SK-N-SH (cell line): ENCODE data around the gene TPP1. TPM values are rescaled to one million over a fixed set of nuclear protein-coding genes. Genes with fewer than 3 reads are reported as not detected.

Source experiments
- CTCF ChIA-PET: fragments of 300-600, 350-600 bp; formaldehyde crosslinking; extraction: SDS; loops from one replicate; lab custom pipeline; 2021; lab: Yijun Ruan, JAX
- POLR2A ChIA-PET: fragments of 350-600 bp; sonication (Branson Sonifier 250); formaldehyde crosslinking; extraction: SDS; loops from one replicate; lab custom pipeline; 2020; ENCODE audit warnings: antibody characterized with exemption, inconsistent platforms; lab: Yijun Ruan, JAX
- DNase-seq: peaks from one replicate; pipeline ENCODE4 v3.0.0; 2012
- H2AFZ ChIP-seq: fragments of 200-600 bp; sonication (generic); 2 replicates; pipeline ENCODE4 v1.8.1; 2016; ENCODE audit warnings: antibody characterized with exemption, mild to moderate bottlenecking, low read depth
- H3F3A ChIP-seq: fragments of 200-600 bp; sonication (generic); replicated peaks from 2 replicates; pipeline ENCODE3; 2016; ENCODE audit warnings: antibody characterized with exemption, mild to moderate bottlenecking; ENCODE audit not compliant: insufficient read depth
- H3K27ac ChIP-seq, 2 experiments: fragments of 200-500 bp in 1 of 2; fragments of 200-600 bp in 1 of 2; sonication (Bioruptor generic) in 1 of 2; sonication (generic), shearing (Covaris generic) in 1 of 2; 2 replicates each; pipeline versions ENCODE4 v1.5.1 to v1.6.1; 2014 to 2016; ENCODE audit warnings: low read depth in 2 of 2, inconsistent platforms in 1 of 2, low read length in 1 of 2, mild to moderate bottlenecking in 1 of 2, mixed read lengths in 1 of 2
- H3K27me3 ChIP-seq: fragments of 200-600 bp; sonication (generic), shearing (Covaris generic); 2 replicates; pipeline ENCODE4 v1.6.1; 2016; ENCODE audit warnings: mixed run types; ENCODE audit not compliant: insufficient read depth
- H3K36me3 ChIP-seq, 2 experiments: fragments of 200-500 bp in 1 of 2; fragments of 200-600 bp in 1 of 2; sonication (Bioruptor generic) in 1 of 2; sonication (generic) in 1 of 2; replicated peaks in 1 of 2; 2 replicates each; pipeline versions ENCODE3 to v1.5.1; 2014 to 2016; ENCODE audit warnings: low read length in 1 of 2, mild to moderate bottlenecking in 1 of 2; ENCODE audit not compliant: insufficient read depth in 2 of 2, control insufficient read depth in 1 of 2
- H3K4me1 ChIP-seq, 2 experiments: fragments of 200-500 bp in 1 of 2; fragments of 200-600 bp in 1 of 2; sonication (Bioruptor generic) in 1 of 2; sonication (generic), shearing (Covaris generic) in 1 of 2; 2 replicates each; pipeline versions ENCODE4 v1.5.1 to v1.6.1; 2014 to 2016; ENCODE audit warnings: low read depth in 1 of 2, low read length in 1 of 2, mixed run types in 1 of 2; ENCODE audit not compliant: insufficient read depth in 2 of 2, control insufficient read depth in 1 of 2
- H3K4me2 ChIP-seq: fragments of 200-600 bp; sonication (generic), shearing (Covaris generic); 2 replicates; pipeline ENCODE4 v1.6.1; 2017; ENCODE audit warnings: mixed run types
- H3K4me3 ChIP-seq, 2 experiments: fragments of 200-500 bp in 1 of 2; fragments of 200-600 bp in 1 of 2; sonication (Bioruptor generic) in 1 of 2; sonication (generic), shearing (Covaris generic) in 1 of 2; 2 replicates each; pipeline versions ENCODE4 v1.5.1 to v1.8.1; 2014 to 2016; ENCODE audit warnings: low read depth in 2 of 2, inconsistent platforms in 1 of 2, low read length in 1 of 2, mild to moderate bottlenecking in 1 of 2, mixed read lengths in 1 of 2, moderate library complexity in 1 of 2
- H3K79me2 ChIP-seq: fragments of 200-600 bp; sonication (generic); 2 replicates; pipeline ENCODE4 v1.8.1; 2017; ENCODE audit warnings: mild to moderate bottlenecking; ENCODE audit not compliant: insufficient read depth
- H3K9ac ChIP-seq: fragments of 200-600 bp; sonication (generic); 2 replicates; pipeline ENCODE4 v1.6.1; 2017; ENCODE audit warnings: mixed run types
- H3K9me2 ChIP-seq: fragments of 200-600 bp; sonication (generic); 2 replicates; pipeline ENCODE4 v1.6.1; 2017; ENCODE audit warnings: mixed run types
- H3K9me3 ChIP-seq: fragments of 200-600 bp; sonication (generic); 2 replicates; pipeline ENCODE4 v1.6.1; 2017; ENCODE audit warnings: mixed run types, mild to moderate bottlenecking, moderate library complexity
- H4K20me1 ChIP-seq: fragments of 200-600 bp; sonication (generic); 2 replicates; pipeline ENCODE4 v1.6.1; 2017; ENCODE audit warnings: mild to moderate bottlenecking, mixed run types; ENCODE audit not compliant: insufficient read depth
- EZH2phosphoT487 ChIP-seq: fragments of 200-600 bp; sonication (generic); IDR thresholded peaks from 2 replicates; pipeline ENCODE4 v1.6.1; 2017; ENCODE audit warnings: low read depth, mixed run types, mild to moderate bottlenecking, antibody characterized with exemption, moderate library complexity, borderline replicate concordance
- GABPA ChIP-seq: IDR thresholded peaks from 2 replicates; pipeline ENCODE4 v1.4.0; 2012; ENCODE audit warnings: low read depth, mild to moderate bottlenecking
- IRF3 ChIP-seq: fragments of 150-350 bp; IDR thresholded peaks from 2 replicates; pipeline ENCODE4 v1.6.1; 2016; ENCODE audit warnings: mild to moderate bottlenecking, low read depth, low read length
- MEF2A ChIP-seq: IDR thresholded peaks from 2 replicates; pipeline ENCODE4 v1.4.0; 2012; ENCODE audit warnings: low read depth, borderline replicate concordance
- MXI1 ChIP-seq: IDR thresholded peaks from 2 replicates; pipeline ENCODE4 v1.6.1; 2012; ENCODE audit warnings: mild to moderate bottlenecking, low read depth, low read length, improper control_type of control experiment
- RAD21 ChIP-seq: IDR thresholded peaks from 2 replicates; pipeline ENCODE4 v1.6.1; 2012; ENCODE audit warnings: mild to moderate bottlenecking, low read length
- RXRA ChIP-seq: IDR thresholded peaks from 2 replicates; pipeline ENCODE4 v1.4.0; 2012; ENCODE audit warnings: low read depth, mild to moderate bottlenecking, borderline replicate concordance
- TEAD4 ChIP-seq: IDR thresholded peaks from 2 replicates; pipeline ENCODE4 v1.4.0; 2012; ENCODE audit warnings: mild to moderate bottlenecking, borderline replicate concordance; ENCODE audit not compliant: insufficient read depth
- ZBTB33 ChIP-seq: IDR thresholded peaks from 2 replicates; pipeline ENCODE4 v1.4.0; 2012; ENCODE audit warnings: low read depth, borderline replicate concordance
- WGBS: methylation state at CpG from one replicate; pipeline ENCODE4 v1.1.6; 2017; ENCODE audit warnings: low lambda C conversion rate; 5-methylcytosine and 5-hydroxymethylcytosine counted together
- polyA plus RNA-seq, 3 experiments: library from polyadenylated mRNA; depleted of rRNA; stranded (reverse); fragments of >200 nt; gene quantifications; 2 replicates each; pipeline ENCODE4 v1.2.3, GENCODE V29; 2012
- TF ChIP-seq, protein P1 (sequence below): IDR thresholded peaks from 2 replicates; pipeline ENCODE4 v1.6.1; 2012; ENCODE audit warnings: mild to moderate bottlenecking, low read depth, low read length, moderate library complexity
- TF ChIP-seq, protein P2 (sequence below): fragments of 150-350 bp; IDR thresholded peaks from 2 replicates; pipeline ENCODE4 v1.6.1; 2017; ENCODE audit warnings: antibody characterized with exemption, low read length, low read depth, borderline replicate concordance
- TF ChIP-seq, protein P3 (sequence below): IDR thresholded peaks from 2 replicates; pipeline ENCODE4; 2012

Gene TPP1
- polyA plus RNA-seq, 1 of the 3 experiments (the other 2 are of a cell fraction): 105 TPM

GRCh38 chr11:6646071-6646470, 26.8 kb upstream of the TPP1 start:
- H3K79me2 ChIP-seq: no peaks in the 10 kb centered on the region
- peak overlapping the region in 1 of 2 experiments; percentile 98; a peak in 2 of 4 replicates for H3K27ac ChIP-seq
- no peak overlapping the region for H3K9ac ChIP-seq
- ChIA-PET POLR2A (interaction anchor here (0.6 to 2.8 kb wide), 8 partner anchors 10 to 227 kb away, joined by 3 to 29 read pairs (median 8); partner anchors contain the start of genes APBB1, DCHS1, MRPL17 and TAF10), CTCF (interaction anchor here (0.6 to 2.2 kb wide), 7 partner anchors 11 to 267 kb away, joined by 3 to 10 read pairs (median 4); partner anchors contain the start of genes DCHS1, MRPL17 and TAF10)
- H4K20me1 ChIP-seq: no peaks in the 10 kb centered on the region
- H2AFZ ChIP-seq: no peak overlapping the region
- no peaks in the 10 kb centered on the region for H3K36me3 ChIP-seq
- H3K4me1 ChIP-seq: peaks cover 6 to 40% of the 10 kb centered on the region in 2 experiments; a peak in 2 of 4 replicates
- no peaks in the 10 kb centered on the region for H3K9me2 ChIP-seq
- H3K4me3 ChIP-seq: peak overlapping the region in 1 of 2 experiments; percentile 12; a peak in 1 of 4 replicates
- H3K4me2 ChIP-seq: peak overlapping the region; percentile 52; the same call in 1 of the 2 replicates
- DNase-seq: no peak
- no peaks in the 10 kb centered on the region for H3K27me3 ChIP-seq
- TF ChIP-seq GABPA: no peak
- TF ChIP-seq MXI1: peak; percentile 95
- TF ChIP-seq, all 33 proteins: peak for 1
- WGBS: 52% methylated on average over 11 of the region's 12 CpGs
- Histone ChIP-seq H3F3A (no peaks in the 10 kb centered on the region), H3K9me3 (no peaks in the 10 kb centered on the region)

GRCh38 chr11:6642957-6643356, 23.7 kb upstream of the TPP1 start:
- H4K20me1 ChIP-seq: no peaks in the 10 kb centered on the region

More at GRCh38 chr11:6642957-6643356, 23.7 kb upstream of the TPP1 start:
- DNase-seq: no peak
- H3K4me1 ChIP-seq: peaks cover 6 to 44% of the 10 kb centered on the region in 2 experiments; a peak in 2 of 4 replicates
- WGBS: 88% methylated on average over 7 of the region's 7 CpGs
- H3K79me2 ChIP-seq: no peaks in the 10 kb centered on the region
- H3K27ac ChIP-seq: no peak overlapping the region
- no peak overlapping the region for H3K4me2 ChIP-seq
- no peaks in the 10 kb centered on the region for H3F3A ChIP-seq
- no peak for TF ChIP-seq ZBTB33
- TF ChIP-seq RXRA: no peak
- TF ChIP-seq, protein P1, sequence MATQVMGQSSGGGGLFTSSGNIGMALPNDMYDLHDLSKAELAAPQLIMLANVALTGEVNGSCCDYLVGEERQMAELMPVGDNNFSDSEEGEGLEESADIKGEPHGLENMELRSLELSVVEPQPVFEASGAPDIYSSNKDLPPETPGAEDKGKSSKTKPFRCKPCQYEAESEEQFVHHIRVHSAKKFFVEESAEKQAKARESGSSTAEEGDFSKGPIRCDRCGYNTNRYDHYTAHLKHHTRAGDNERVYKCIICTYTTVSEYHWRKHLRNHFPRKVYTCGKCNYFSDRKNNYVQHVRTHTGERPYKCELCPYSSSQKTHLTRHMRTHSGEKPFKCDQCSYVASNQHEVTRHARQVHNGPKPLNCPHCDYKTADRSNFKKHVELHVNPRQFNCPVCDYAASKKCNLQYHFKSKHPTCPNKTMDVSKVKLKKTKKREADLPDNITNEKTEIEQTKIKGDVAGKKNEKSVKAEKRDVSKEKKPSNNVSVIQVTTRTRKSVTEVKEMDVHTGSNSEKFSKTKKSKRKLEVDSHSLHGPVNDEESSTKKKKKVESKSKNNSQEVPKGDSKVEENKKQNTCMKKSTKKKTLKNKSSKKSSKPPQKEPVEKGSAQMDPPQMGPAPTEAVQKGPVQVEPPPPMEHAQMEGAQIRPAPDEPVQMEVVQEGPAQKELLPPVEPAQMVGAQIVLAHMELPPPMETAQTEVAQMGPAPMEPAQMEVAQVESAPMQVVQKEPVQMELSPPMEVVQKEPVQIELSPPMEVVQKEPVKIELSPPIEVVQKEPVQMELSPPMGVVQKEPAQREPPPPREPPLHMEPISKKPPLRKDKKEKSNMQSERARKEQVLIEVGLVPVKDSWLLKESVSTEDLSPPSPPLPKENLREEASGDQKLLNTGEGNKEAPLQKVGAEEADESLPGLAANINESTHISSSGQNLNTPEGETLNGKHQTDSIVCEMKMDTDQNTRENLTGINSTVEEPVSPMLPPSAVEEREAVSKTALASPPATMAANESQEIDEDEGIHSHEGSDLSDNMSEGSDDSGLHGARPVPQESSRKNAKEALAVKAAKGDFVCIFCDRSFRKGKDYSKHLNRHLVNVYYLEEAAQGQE: no peak
- no peak for TF ChIP-seq IRF3
- TF ChIP-seq MEF2A: no peak
- TF ChIP-seq, protein P2, sequence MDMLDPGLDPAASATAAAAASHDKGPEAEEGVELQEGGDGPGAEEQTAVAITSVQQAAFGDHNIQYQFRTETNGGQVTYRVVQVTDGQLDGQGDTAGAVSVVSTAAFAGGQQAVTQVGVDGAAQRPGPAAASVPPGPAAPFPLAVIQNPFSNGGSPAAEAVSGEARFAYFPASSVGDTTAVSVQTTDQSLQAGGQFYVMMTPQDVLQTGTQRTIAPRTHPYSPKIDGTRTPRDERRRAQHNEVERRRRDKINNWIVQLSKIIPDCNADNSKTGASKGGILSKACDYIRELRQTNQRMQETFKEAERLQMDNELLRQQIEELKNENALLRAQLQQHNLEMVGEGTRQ: no peak
- TF ChIP-seq, protein P3, sequence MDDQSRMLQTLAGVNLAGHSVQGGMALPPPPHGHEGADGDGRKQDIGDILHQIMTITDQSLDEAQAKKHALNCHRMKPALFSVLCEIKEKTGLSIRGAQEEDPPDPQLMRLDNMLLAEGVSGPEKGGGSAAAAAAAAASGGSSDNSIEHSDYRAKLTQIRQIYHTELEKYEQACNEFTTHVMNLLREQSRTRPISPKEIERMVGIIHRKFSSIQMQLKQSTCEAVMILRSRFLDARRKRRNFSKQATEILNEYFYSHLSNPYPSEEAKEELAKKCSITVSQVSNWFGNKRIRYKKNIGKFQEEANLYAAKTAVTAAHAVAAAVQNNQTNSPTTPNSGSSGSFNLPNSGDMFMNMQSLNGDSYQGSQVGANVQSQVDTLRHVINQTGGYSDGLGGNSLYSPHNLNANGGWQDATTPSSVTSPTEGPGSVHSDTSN: no peak
- TF ChIP-seq TEAD4: no peak
- no peak for TF ChIP-seq RAD21
- TF ChIP-seq EZH2phosphoT487: no peak
- TF ChIP-seq, all 33 proteins: peak for 0
- Histone ChIP-seq H3K36me3 (no peaks in the 10 kb centered on the region), H2AFZ (no peak overlapping the region), H3K9me2 (no peaks in the 10 kb centered on the region), H3K9ac (no peak overlapping the region), H3K9me3 (no peaks in the 10 kb centered on the region), H3K27me3 (no peaks in the 10 kb centered on the region), H3K4me3 (no peak overlapping the region)
- CTCF ChIA-PET: interaction anchor here (1.5 kb wide), 1 partner anchor 30 kb away, joined by 5 read pairs; no protein-coding TSS in a partner anchor
- POLR2A ChIA-PET: no interaction called here
